ENCODE measurements around the gene MSH5.
"Not testable (repeated sequence)": the region's sequence is repeated elsewhere in the genome, so short reads cannot be mapped to it uniquely, and the experiment has no call there.

MSH5 gene

DNA sequence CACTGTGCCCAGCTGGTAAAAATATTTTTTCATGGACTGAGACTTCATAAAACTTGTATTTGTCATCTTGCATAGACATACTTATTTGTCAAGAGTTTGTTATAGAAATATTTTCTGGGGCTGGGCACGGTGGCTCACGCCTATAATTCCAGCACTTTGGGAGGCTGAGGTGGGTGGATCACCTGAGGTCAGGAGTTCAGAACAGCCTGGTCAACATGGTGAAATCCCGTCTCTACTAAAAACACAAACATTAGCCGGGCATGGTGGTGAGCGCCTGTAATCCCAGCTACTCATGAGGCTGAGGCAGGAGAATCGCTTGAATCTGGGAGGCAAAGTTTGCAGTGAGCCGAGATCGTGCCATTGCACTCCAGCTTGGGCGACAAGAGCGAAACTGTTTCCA lies 68.8 kb downstream of the MSH5 start:
- DNase-seq: not testable (repeated sequence)

DNA sequence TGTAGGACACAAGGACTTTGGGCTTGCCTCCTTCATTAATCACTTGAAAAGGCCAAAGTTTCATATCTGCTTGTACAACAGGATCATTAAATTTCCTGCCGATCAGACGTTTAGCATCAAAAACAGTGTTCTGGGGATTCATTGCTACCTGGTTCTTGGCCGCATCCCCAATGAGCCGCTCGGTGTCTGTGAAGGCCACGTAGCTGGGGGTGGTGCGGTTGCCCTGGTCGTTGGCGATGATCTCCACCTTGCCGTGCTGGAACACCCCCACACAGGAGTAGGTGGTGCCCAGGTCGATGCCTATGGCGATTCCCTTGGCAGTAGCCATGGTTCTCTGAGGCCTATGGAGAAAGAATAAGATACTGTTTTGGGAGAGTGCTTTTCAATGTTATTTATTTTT lies 71.8 kb downstream of the MSH5 start:
- no peak for DNase-seq
